Psoas muscle (tissue), 8 donors: ENCODE measurements around the gene RASA2. TPM values are rescaled to one million over a fixed set of nuclear protein-coding genes. Genes with fewer than 3 reads are reported as not detected.

Experiments used
- ATAC-seq, 4 donors: fragments of 200-7000 bp; cut with Tn5 transposase; one replicate each; pipeline ENCODE4 v1.9.1; 2020; ENCODE audit warnings: moderate library complexity in 3 of 4, mild to moderate bottlenecking in 2 of 4
- DNase-seq, 2 donors: peaks; one replicate each; pipeline ENCODE4 v3.0.0-alpha.2; 2020
- H3K27ac ChIP-seq: fragments of 200-600 bp; one replicate; pipeline ENCODE4 v1.8.0; 2022
- H3K27me3 ChIP-seq, 3 donors: fragments of 200-600 bp in 1 of 3; one replicate each; pipeline versions ENCODE4 v1.6.1 to v1.8.0; 2013 to 2022; ENCODE audit warnings: low read length in 2 of 3, mild to moderate bottlenecking in 2 of 3, moderate library complexity in 1 of 3; ENCODE audit not compliant: insufficient read depth in 3 of 3
- H3K36me3 ChIP-seq, 2 donors: fragments of 200-600 bp in 1 of 2; one replicate each; pipeline versions ENCODE4 v1.6.1 to v1.8.0; 2013 to 2022; ENCODE audit warnings: low read depth in 1 of 2, mild to moderate bottlenecking in 1 of 2, moderate library complexity in 1 of 2; ENCODE audit not compliant: insufficient read depth in 1 of 2
- H3K4me1 ChIP-seq: fragments of 200-600 bp; one replicate; pipeline ENCODE4 v1.8.0; 2022
- H3K4me3 ChIP-seq: fragments of 200-600 bp; one replicate; pipeline ENCODE4 v1.8.0; 2022; ENCODE audit warnings: mild to moderate bottlenecking
- H3K9me3 ChIP-seq: fragments of 200-600 bp; one replicate; pipeline ENCODE4 v1.8.0; 2022
- CTCF ChIP-seq: fragments of 200-600 bp; IDR thresholded peaks from one replicate; pipeline ENCODE4 v1.8.0; 2022; ENCODE audit warnings: antibody characterized with exemption
- WGBS, 3 donors: extraction: QIAGEN DNeasy Blood & Tissue Kit; methylation state at CpG; one replicate each; pipeline versions ENCODE4 v1.1.6 to v1.1.7; 2013; 5-methylcytosine and 5-hydroxymethylcytosine counted together
- intact Hi-C, 2 donors: fragments of 100-400 bp; cut with DNase I; formaldehyde crosslinking; loops; one replicate each; pipeline versions ENCODE4 v1.11.0 to v1.14.2; 2022
- polyA plus RNA-seq, 3 donors: library from polyadenylated mRNA; stranded (reverse); fragments of 200-250 nt; gene quantifications; one replicate each; pipeline ENCODE4 v1.2.3, GENCODE V29; 2013
- total RNA-seq, 4 donors: library from RNA; stranded (reverse); fragmentation: NEBNext Ultra II Directional in 2 of 4; extraction: Animal tissue kit (Norgen Biotek cat#: 25700) in 2 of 4; gene quantifications; one replicate each; pipeline versions ENCODE4 v1.2.1 to v1.2.4, GENCODE V29; 2021 to 2023
- donor health status: healthy with polysubstance abuse.
- donor health status: DM: no; HTN: no; CAD: no; lungs with moderate emphysema.
- donor health status: Bipolar disorder and iron deficiency.
- donor health status: healthy.
- donor health status: DM: yes; HTN: yes; CAD: no.
- donor health status: DM: no; HTN: no; CAD: no.
- donor health status: DM: no; HTN: no; CAD: no.
- donor health status: DM: yes; HTN: yes; CAD: no.

Gene RASA2
- total and polyA plus RNA-seq, 7 donors: 1.3 to 4.0 (median 2.3) TPM

GRCh38 chr3:141452045-141452444, 34.8 kb upstream of the RASA2 start:
- Histone ChIP-seq H3K4me3 (no peak overlapping the region), H3K27ac (no peak overlapping the region), H3K9me3 (no peaks in the 10 kb centered on the region), H3K27me3 (no peaks in the 10 kb centered on the region), H3K4me1 (no peaks in the 10 kb centered on the region), H3K36me3 (peaks cover 0 to 12% of the 10 kb centered on the region in 2 donors)
- ATAC-seq (peak in 3 of 4 donors; percentile 41 to 69 (median 53)), DNase-seq (no peak)
- TF ChIP-seq CTCF: peak; percentile 56
- intact Hi-C loops: loop anchor here in 1 of 2 donors (2.0 to 10.0 kb wide), 2 partner anchors 141 to 283 kb away; partner anchors contain the start of gene RNF7

GRCh38 chr3:141452773-141453172, 34.1 kb upstream of the RASA2 start:
- Histone ChIP-seq H3K4me3 (no peak overlapping the region), H3K9me3 (no peaks in the 10 kb centered on the region), H3K27ac (no peak overlapping the region), H3K27me3 (no peaks in the 10 kb centered on the region), H3K36me3 (peaks cover 0 to 5% of the 10 kb centered on the region in 2 donors), H3K4me1 (peaks cover 5% of the 10 kb centered on the region)
- DNase-seq (no peak), ATAC-seq (no peak)
- intact Hi-C loops: loop anchor here in 1 of 2 donors (2.0 to 10.0 kb wide), 2 partner anchors 142 to 282 kb away; partner anchors contain the start of gene RNF7
- WGBS, 3 donors: 76 to 94% (median 89%) methylated on average over 1 of the region's 1 CpG
- no peak for TF ChIP-seq CTCF

- WGBS, 3 donors: 77 to 88% (median 87%) methylated on average over 3 of the region's 3 CpGs
- H3K4me3 ChIP-seq: no peak overlapping the region
- H3K27me3 ChIP-seq: no peaks in the 10 kb centered on the region
- DNase-seq (no peak), ATAC-seq (no peak)
- H3K36me3 ChIP-seq: no peaks in the 10 kb centered on the region
- TF ChIP-seq CTCF: no peak
- H3K9me3 ChIP-seq: no peaks in the 10 kb centered on the region
- peaks cover 8% of the 10 kb centered on the region for H3K4me1 ChIP-seq
- no peak overlapping the region for H3K27ac ChIP-seq
- intact Hi-C loops: loop anchor here (1.0 to 10.0 kb wide), 4 partner anchors 91 to 281 kb away; partner anchors contain the start of gene RNF7 (in 1 of the 2)
These were observed 32.8 kb upstream of the RASA2 start for GRCh38 chr3:141454054-141454453.

- ATAC-seq (peak; percentile 53 to 84 (median 78)), DNase-seq (no peak)
- Histone ChIP-seq H3K27ac (no peak overlapping the region), H3K36me3 (no peaks in the 10 kb centered on the region), H3K9me3 (no peaks in the 10 kb centered on the region), H3K4me1 (peaks cover 8% of the 10 kb centered on the region), H3K4me3 (no peak overlapping the region), H3K27me3 (no peaks in the 10 kb centered on the region)
- peak; percentile 75 for TF ChIP-seq CTCF
- 64 to 68% (median 64%) methylated on average over 20 of the region's 20 CpGs for WGBS, 3 donors
- intact Hi-C loops: loop anchor here (1.0 to 10.0 kb wide), 5 partner anchors 92 to 280 kb away; partner anchors contain the start of gene RNF7 (in 1 of the 2)
These were observed 31.8 kb upstream of the RASA2 start for GRCh38 chr3:141454906-141455602.
